Neuronal stem cell (in vitro differentiated cells): ENCODE measurements around the gene CELSR3.

Experiments used
- DNase-seq: peaks from one replicate; pipeline ENCODE4 v3.0.0-alpha.2; 2013; ENCODE audit warnings: low spot score
- H2AFZ ChIP-seq: one replicate; pipeline ENCODE4 v1.6.1; 2013; ENCODE audit warnings: mild to moderate bottlenecking, low read length, inconsistent platforms
- H2AK5ac ChIP-seq: 2 replicates; pipeline ENCODE4 v1.6.1; 2013; ENCODE audit warnings: low read depth, mild to moderate bottlenecking, inconsistent platforms, low read length, moderate library complexity, mixed read lengths
- H2BK120ac ChIP-seq: 2 replicates; pipeline ENCODE4 v1.6.1; 2013; ENCODE audit warnings: low read depth, mild to moderate bottlenecking, inconsistent platforms, low read length, moderate library complexity, mixed read lengths
- H2BK12ac ChIP-seq: one replicate; pipeline ENCODE4 v1.6.1; 2013; ENCODE audit warnings: low read length, inconsistent platforms
- H2BK15ac ChIP-seq: 2 replicates; pipeline ENCODE4 v1.6.1; 2013; ENCODE audit warnings: mild to moderate bottlenecking, low read length, inconsistent platforms, mixed read lengths
- H2BK5ac ChIP-seq: one replicate; pipeline ENCODE4 v1.6.1; 2013; ENCODE audit warnings: inconsistent platforms, mild to moderate bottlenecking, low read length, moderate library complexity
- H3K14ac ChIP-seq: one replicate; pipeline ENCODE4 v1.6.1; 2013; ENCODE audit warnings: low read length, inconsistent platforms
- H3K18ac ChIP-seq: 2 replicates; pipeline ENCODE4 v1.6.1; 2013; ENCODE audit warnings: low read length, inconsistent platforms
- H3K23ac ChIP-seq: 2 replicates; pipeline ENCODE4 v1.6.1; 2013; ENCODE audit warnings: low read depth, mild to moderate bottlenecking, mixed read lengths, low read length, inconsistent platforms; ENCODE audit not compliant: poor library complexity
- H3K27ac ChIP-seq: replicated peaks from 3 replicates; pipeline ENCODE4 v1.5.1; 2013; ENCODE audit warnings: low read length, inconsistent platforms
- H3K27me3 ChIP-seq, 3 experiments: 2 replicates each; pipeline ENCODE4 v1.6.1; 2013; ENCODE audit warnings: low read length in 3 of 3, mild to moderate bottlenecking in 2 of 3, inconsistent platforms in 1 of 3, low read depth in 1 of 3, mixed read lengths in 1 of 3, moderate library complexity in 1 of 3; ENCODE audit not compliant: control insufficient read depth in 3 of 3, insufficient read depth in 3 of 3
- H3K36me3 ChIP-seq, 2 donors: replicated peaks in 1 of 2; 2 replicates each; pipeline ENCODE4 v1.6.1; 2013; ENCODE audit warnings: low read length in 2 of 2; ENCODE audit not compliant: control insufficient read depth in 2 of 2, insufficient read depth in 2 of 2
- H3K4ac ChIP-seq: 2 replicates; pipeline ENCODE4 v1.6.1; 2013; ENCODE audit warnings: inconsistent platforms, mild to moderate bottlenecking, low read length, moderate library complexity
- H3K4me1 ChIP-seq, 2 donors: 1 replicate in 1 of 2; 2 replicates in 1 of 2; pipeline ENCODE4 v1.6.1; 2013; ENCODE audit warnings: low read length in 2 of 2, low read depth in 1 of 2; ENCODE audit not compliant: control insufficient read depth in 2 of 2, insufficient read depth in 1 of 2
- H3K4me2 ChIP-seq: one replicate; pipeline ENCODE4 v1.6.1; 2013; ENCODE audit warnings: mild to moderate bottlenecking, low read length, inconsistent platforms; ENCODE audit not compliant: insufficient read depth, poor library complexity, severe bottlenecking
- H3K4me3 ChIP-seq, 2 donors: 2 replicates each; pipeline ENCODE4 v1.5.1; 2013; ENCODE audit warnings: low read length in 2 of 2, mild to moderate bottlenecking in 2 of 2, inconsistent platforms in 1 of 2, moderate library complexity in 1 of 2
- H3K79me1 ChIP-seq: one replicate; pipeline ENCODE4 v1.6.1; 2013; ENCODE audit warnings: low read depth, mild to moderate bottlenecking, inconsistent platforms, low read length, moderate library complexity
- H3K9ac ChIP-seq: one replicate; pipeline ENCODE4 v1.6.1; 2013; ENCODE audit warnings: mild to moderate bottlenecking, low read depth, low read length, inconsistent platforms; ENCODE audit not compliant: poor library complexity
- H3K9me3 ChIP-seq, 2 donors: replicated peaks in 1 of 2; 2 replicates each; pipeline versions ENCODE3 to v1.6.1; 2013; ENCODE audit warnings: low read length in 2 of 2, mild to moderate bottlenecking in 2 of 2, inconsistent platforms in 1 of 2, low read depth in 1 of 2, mixed read lengths in 1 of 2, moderate library complexity in 1 of 2; ENCODE audit not compliant: control insufficient read depth in 2 of 2, insufficient read depth in 1 of 2
- H4K8ac ChIP-seq: one replicate; pipeline ENCODE4 v1.6.1; 2013; ENCODE audit warnings: low read depth, mild to moderate bottlenecking, inconsistent platforms, low read length, moderate library complexity
- H4K91ac ChIP-seq: one replicate; pipeline ENCODE4 v1.6.1; 2013; ENCODE audit warnings: low read length, low read depth, mild to moderate bottlenecking, inconsistent platforms; ENCODE audit not compliant: poor library complexity
- WGBS, 2 donors: extraction: QIAGEN DNeasy Blood & Tissue Kit; methylation state at CpG; one replicate each; pipeline ENCODE4 v1.1.7; 2013; ENCODE audit warnings: missing lambda C conversion rate in 2 of 2, mixed read lengths in 1 of 2; ENCODE audit not compliant: insufficient read length in 2 of 2, insufficient replicate concordance in 1 of 2; ENCODE audit errors: extremely low coverage in 2 of 2; 5-methylcytosine and 5-hydroxymethylcytosine counted together

CELSR3 gene

DNA sequence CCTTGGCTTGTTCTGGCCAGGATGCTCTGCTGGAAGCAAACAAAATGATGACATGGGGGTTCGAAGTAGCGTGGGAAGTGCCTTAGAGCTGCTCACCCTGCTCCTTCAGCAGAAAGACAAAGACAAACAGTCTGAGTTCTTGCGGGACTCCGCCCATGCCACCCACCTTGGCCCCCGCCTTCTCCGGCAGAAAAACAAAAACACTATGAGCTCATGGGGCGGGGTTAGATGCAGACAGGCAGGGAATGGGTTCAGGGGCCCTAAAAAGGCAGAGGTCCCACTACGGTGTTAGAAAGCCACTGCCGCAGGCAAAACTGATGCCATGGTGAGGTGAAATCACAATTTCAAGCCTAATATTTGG is 32.7 kb upstream of the CELSR3 start:
- no peak overlapping the region for H2BK12ac ChIP-seq
- H3K23ac ChIP-seq = no peak overlapping the region
- peak overlapping the region; percentile 31 for H3K4me2 ChIP-seq
- peaks cover 0 to 4% of the 10 kb centered on the region in 2 donors for H3K9me3 ChIP-seq
- no peak overlapping the region for H3K14ac ChIP-seq
- H2BK5ac ChIP-seq = no peak overlapping the region
- DNase-seq = peak; percentile 59
- no peak overlapping the region for H4K8ac ChIP-seq
- WGBS, 2 donors = no CpG with 5 or more reads among the region's 9 CpGs
- H2AK5ac ChIP-seq = no peak overlapping the region
- H3K79me1 ChIP-seq = peaks cover 5% of the 10 kb centered on the region
- H2BK15ac ChIP-seq = no peak overlapping the region
- H3K27me3 ChIP-seq = no peaks in the 10 kb centered on the region
- no peak overlapping the region for H4K91ac ChIP-seq
- H3K4me3 ChIP-seq = peak overlapping the region in 1 of 2 donors; percentile 33
- peaks cover 0 to 10% of the 10 kb centered on the region in 2 donors for H3K4me1 ChIP-seq
- H3K36me3 ChIP-seq = peaks cover 35 to 93% of the 10 kb centered on the region in 2 donors
- no peak overlapping the region for H2AFZ ChIP-seq
- peak overlapping the region; percentile 91 for H3K27ac ChIP-seq
- H3K18ac ChIP-seq = peak overlapping the region; percentile 44
- no peak overlapping the region for H2BK120ac ChIP-seq
- no peak overlapping the region for H3K4ac ChIP-seq
- H3K9ac ChIP-seq = no peak overlapping the region

DNA sequence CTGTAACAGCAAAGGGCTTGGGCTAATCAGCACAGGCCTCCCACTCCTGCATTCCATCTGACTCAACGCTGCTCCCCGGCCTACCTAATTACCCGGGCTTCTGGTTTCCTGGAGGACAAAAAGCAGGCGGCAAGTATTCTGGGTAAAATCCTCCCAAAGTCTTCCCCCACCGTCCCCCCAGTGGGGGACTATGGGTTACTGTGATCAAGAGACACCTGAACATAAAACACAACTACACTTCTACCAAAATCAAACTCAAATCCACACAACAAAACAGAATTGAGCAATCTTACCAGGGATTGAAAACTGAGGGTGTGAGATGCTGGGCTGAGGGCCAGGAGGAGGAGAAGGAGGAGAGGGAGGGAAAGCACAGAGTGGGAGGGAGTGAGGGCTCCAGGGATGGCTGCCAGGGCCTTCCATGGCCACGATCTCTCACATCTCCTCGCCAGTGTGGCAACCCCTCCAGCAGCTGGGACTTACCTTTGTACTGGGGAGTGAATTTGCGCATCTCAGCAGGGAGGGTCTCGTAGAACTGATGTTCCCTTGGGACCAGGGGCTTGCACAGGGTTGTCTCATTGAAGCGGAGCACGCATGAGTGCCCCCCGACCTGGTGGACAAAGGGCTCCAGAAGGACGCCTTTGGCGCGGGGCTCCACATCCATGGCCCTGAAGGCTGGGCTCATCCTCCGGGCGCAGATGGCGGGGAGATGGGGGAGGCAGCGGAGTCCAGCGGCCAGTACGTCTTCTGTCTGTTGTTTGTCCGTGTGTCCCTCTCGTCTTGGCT is 32.1 kb upstream of the CELSR3 start:
- no peak overlapping the region for H2BK120ac ChIP-seq
- no peaks in the 10 kb centered on the region for H3K27me3 ChIP-seq
- peak overlapping the region; percentile 11 for H2BK12ac ChIP-seq
- no peak overlapping the region for H4K8ac ChIP-seq
- H3K23ac ChIP-seq = no peak overlapping the region
- peak overlapping the region; percentile 16 for H2AK5ac ChIP-seq
- WGBS, 2 donors = no CpG with 5 or more reads among the region's 23 CpGs
- H2AFZ ChIP-seq = no peak overlapping the region
- DNase-seq = peak; percentile 21
- H4K91ac ChIP-seq = peak overlapping the region; percentile 48
- H3K4me1 ChIP-seq = peaks cover 0 to 10% of the 10 kb centered on the region in 2 donors
- peak overlapping the region in 1 of 2 donors; percentile 33 for H3K4me3 ChIP-seq
- H3K9ac ChIP-seq = no peak overlapping the region
- H3K9me3 ChIP-seq = no peaks in the 10 kb centered on the region
- peak overlapping the region; percentile 91 for H3K27ac ChIP-seq
- H3K36me3 ChIP-seq = peaks cover 35 to 93% of the 10 kb centered on the region in 2 donors
- H3K4ac ChIP-seq = no peak overlapping the region
- no peak overlapping the region for H3K4me2 ChIP-seq
- H2BK5ac ChIP-seq = no peak overlapping the region
- peak overlapping the region; percentile 44 for H3K18ac ChIP-seq
- no peak overlapping the region for H2BK15ac ChIP-seq
- H3K14ac ChIP-seq = no peak overlapping the region
- peaks cover 5% of the 10 kb centered on the region for H3K79me1 ChIP-seq

DNA sequence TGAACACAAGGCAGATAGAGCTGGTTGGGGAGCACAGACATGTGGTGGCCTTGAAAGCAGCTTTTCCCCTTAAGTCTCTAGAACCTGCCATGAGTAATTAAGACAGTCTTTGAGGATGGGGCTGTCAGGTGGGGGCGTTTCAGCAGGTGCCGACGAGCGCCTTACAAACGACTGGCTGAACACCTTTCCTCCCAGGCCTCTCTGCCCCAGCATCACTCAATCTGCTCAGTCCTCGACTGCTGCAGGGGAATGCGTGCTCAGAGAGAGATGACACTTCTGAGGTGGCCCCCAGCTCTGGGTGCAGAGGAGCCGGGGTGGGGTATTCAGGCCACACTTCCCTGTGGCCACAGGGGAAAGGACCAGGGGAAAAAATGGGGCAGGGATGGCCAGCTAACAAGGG is 31.1 kb upstream of the CELSR3 start:
- no peak overlapping the region for H3K27ac ChIP-seq
- peaks cover 39 to 93% of the 10 kb centered on the region in 2 donors for H3K36me3 ChIP-seq
- no CpG with 5 or more reads among the region's 8 CpGs for WGBS, 2 donors

DNA sequence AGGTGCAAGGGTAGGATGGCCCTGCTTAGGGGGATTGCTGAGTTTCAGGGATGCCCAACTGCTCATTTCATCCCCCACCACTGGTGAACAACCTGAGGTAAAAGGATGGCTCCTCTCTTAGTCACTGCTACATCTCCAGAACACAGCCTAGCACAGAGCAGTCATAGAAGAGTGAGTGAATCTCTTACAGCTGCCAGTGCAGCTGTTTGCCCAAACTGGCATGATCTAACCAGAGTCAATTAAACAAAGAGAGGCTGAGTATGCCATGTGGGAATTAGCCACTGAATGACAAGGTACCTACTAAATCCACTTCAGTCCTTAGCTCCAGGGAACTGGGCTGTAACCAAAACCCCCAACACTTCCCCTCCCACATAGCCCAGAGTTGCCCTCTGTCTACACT is 29.9 kb upstream of the CELSR3 start:
- H3K27ac ChIP-seq = no peak overlapping the region
- H3K36me3 ChIP-seq = peaks cover 48 to 93% of the 10 kb centered on the region in 2 donors

More for the DNA sequence above, 31.1 kb upstream of the CELSR3 start:
- Histone ChIP-seq H3K9ac (no peak overlapping the region), H4K8ac (no peak overlapping the region), H3K14ac (no peak overlapping the region), H3K4me2 (no peak overlapping the region), H2BK120ac (no peak overlapping the region), H3K27me3 (no peaks in the 10 kb centered on the region), H3K79me1 (peaks cover 5% of the 10 kb centered on the region), H4K91ac (no peak overlapping the region), H3K18ac (no peak overlapping the region), H3K4me3 (no peak overlapping the region), H3K4me1 (peaks cover 0 to 10% of the 10 kb centered on the region in 2 donors), H2BK12ac (no peak overlapping the region), H2BK5ac (no peak overlapping the region), H3K4ac (no peak overlapping the region), H2AFZ (no peak overlapping the region), H2AK5ac (peak overlapping the region; percentile 10), H3K23ac (peak overlapping the region; percentile 32), H2BK15ac (no peak overlapping the region), H3K9me3 (no peaks in the 10 kb centered on the region)
- no peak for DNase-seq

More for the DNA sequence above, 29.9 kb upstream of the CELSR3 start:
- Histone ChIP-seq H2BK12ac (no peak overlapping the region), H3K79me1 (peaks cover 5% of the 10 kb centered on the region), H4K91ac (no peak overlapping the region), H2AFZ (no peak overlapping the region), H3K14ac (no peak overlapping the region), H2BK120ac (no peak overlapping the region), H3K9ac (no peak overlapping the region), H3K18ac (no peak overlapping the region), H4K8ac (no peak overlapping the region), H3K4ac (no peak overlapping the region), H3K23ac (no peak overlapping the region), H2AK5ac (no peak overlapping the region), H3K4me2 (no peak overlapping the region), H3K9me3 (no peaks in the 10 kb centered on the region), H2BK5ac (no peak overlapping the region), H2BK15ac (no peak overlapping the region), H3K4me3 (no peak overlapping the region), H3K27me3 (no peaks in the 10 kb centered on the region), H3K4me1 (peaks cover 0 to 10% of the 10 kb centered on the region in 2 donors)
- no peak for DNase-seq
